ENCODE results near the gene PAGR1.
"Not testable (repeated sequence)": the region's sequence is repeated elsewhere in the genome, so short reads cannot be mapped to it uniquely, and the experiment has no call there.

The PAGR1 gene

DNA sequence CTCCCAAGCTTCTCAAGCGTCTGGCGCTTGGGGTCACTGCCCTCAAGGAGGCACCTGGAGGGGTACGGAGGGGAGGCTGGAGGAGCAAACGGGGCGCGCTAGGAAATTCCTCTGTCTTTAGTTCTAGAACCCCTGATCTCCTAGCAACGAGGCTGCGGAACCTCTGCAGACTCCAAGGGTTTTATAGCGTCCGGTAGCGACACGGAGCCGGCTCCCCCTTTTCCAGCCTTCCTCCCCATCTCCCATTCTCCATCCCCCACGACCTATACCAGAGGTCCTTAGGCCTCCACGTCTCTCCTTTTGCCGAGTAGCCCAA lies 47.7 kb downstream of the PAGR1 start:
- no peaks in the 10 kb centered on the region for H3K9me3 ChIP-seq
- no peaks in the 10 kb centered on the region for H3K27me3 ChIP-seq
- peaks cover 16 to 26% (median 25%) of the 10 kb centered on the region in 3 donors for H3K36me3 ChIP-seq
- no peak for DNase-seq
- peaks cover 0 to 32% (median 23%) of the 10 kb centered on the region in 4 donors for H3K4me1 ChIP-seq
- peak overlapping the region; percentile 74 to 89 for H3K27ac ChIP-seq
- peak overlapping the region; percentile 59 to 68 for H3K4me3 ChIP-seq
- TF ChIP-seq, protein P1, sequence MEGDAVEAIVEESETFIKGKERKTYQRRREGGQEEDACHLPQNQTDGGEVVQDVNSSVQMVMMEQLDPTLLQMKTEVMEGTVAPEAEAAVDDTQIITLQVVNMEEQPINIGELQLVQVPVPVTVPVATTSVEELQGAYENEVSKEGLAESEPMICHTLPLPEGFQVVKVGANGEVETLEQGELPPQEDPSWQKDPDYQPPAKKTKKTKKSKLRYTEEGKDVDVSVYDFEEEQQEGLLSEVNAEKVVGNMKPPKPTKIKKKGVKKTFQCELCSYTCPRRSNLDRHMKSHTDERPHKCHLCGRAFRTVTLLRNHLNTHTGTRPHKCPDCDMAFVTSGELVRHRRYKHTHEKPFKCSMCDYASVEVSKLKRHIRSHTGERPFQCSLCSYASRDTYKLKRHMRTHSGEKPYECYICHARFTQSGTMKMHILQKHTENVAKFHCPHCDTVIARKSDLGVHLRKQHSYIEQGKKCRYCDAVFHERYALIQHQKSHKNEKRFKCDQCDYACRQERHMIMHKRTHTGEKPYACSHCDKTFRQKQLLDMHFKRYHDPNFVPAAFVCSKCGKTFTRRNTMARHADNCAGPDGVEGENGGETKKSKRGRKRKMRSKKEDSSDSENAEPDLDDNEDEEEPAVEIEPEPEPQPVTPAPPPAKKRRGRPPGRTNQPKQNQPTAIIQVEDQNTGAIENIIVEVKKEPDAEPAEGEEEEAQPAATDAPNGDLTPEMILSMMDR (IDR thresholded peaks at IDR 0.05), result no peak
- intact Hi-C loops (cut with DNase I; ENCODE audit: low total_unique reads), result loop anchor here (5.0 kb wide), 2 partner anchors 36 to 144 kb away; no protein-coding TSS in a partner anchor

DNA sequence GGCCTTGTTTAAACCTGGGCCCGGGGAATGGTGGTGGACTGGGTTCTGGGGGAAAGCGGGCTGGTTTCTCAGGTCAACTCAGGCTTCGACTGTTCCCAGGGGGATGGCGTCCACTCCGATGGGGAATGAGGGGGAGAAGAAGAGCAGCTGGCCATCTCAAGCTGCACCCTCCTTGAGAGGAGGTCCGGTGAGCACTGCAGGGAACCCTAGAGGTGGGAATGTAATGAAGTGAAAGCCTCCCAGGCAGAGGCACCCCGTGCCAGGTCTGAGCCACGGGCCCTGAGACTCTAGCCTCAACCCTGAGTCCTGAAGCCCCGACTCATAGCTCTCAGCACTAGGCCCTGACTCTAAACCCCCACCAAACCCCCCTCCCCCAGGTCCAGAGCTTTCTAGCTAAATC lies 48.3 kb downstream of the PAGR1 start:
- Histone ChIP-seq H3K4me3 (no peak overlapping the region), H3K27me3 (no peaks in the 10 kb centered on the region), H3K9me3 (no peaks in the 10 kb centered on the region), H3K27ac (no peak overlapping the region), H3K36me3 (peaks cover 16 to 21% (median 20%) of the 10 kb centered on the region in 3 donors), H3K4me1 (peaks cover 0 to 26% (median 20%) of the 10 kb centered on the region in 4 donors)
- DNase-seq, result no peak
- TF ChIP-seq, protein P1 (IDR thresholded peaks at IDR 0.05), result no peak
- intact Hi-C loops (cut with DNase I; ENCODE audit: low total_unique reads), result loop anchor here (5.0 kb wide), 2 partner anchors 37 to 143 kb away; no protein-coding TSS in a partner anchor

DNA sequence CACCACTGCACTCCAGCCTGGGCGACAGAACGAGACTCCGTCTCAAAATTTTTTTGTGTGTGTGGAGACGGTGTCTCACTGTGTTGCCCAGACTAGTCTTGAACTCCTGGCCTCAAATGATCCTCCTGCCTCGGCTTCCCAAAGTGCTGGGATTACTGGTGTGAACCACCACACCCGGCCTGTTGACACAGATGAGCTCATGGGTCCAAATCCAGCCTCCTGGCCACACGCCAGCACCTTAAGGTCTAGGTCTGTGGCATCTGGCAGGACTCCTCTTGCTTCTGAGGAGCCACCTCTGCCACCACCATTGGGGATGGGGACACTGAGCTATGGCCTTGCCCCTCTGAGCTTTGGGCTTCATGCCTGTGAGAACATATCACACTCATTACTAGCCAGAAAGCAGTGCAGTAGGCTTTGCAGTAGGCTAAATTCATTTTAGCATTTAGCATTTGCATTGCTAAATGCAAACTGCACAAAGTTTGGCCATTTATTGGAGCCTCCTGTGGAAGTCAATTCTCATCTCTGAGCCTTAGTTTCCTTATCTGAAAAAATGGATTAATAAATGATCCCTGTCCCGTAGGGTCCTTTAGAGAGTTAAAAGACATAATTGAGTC lies 52.6 kb downstream of the PAGR1 start:
- no peak overlapping the region for H3K4me3 ChIP-seq
- TF ChIP-seq, protein P1 (IDR thresholded peaks at IDR 0.05), result no peak
- peaks cover 0 to 4% (median 2%) of the 10 kb centered on the region in 4 donors for H3K4me1 ChIP-seq
- H3K9me3 ChIP-seq, result no peaks in the 10 kb centered on the region
- intact Hi-C loops (cut with DNase I; ENCODE audit: low total_unique reads), result no loop called here
- H3K27ac ChIP-seq, result no peak overlapping the region
- H3K27me3 ChIP-seq, result peaks cover 0 to 7% of the 10 kb centered on the region in 2 donors
- no peaks in the 10 kb centered on the region for H3K36me3 ChIP-seq
- no peak for DNase-seq

DNA sequence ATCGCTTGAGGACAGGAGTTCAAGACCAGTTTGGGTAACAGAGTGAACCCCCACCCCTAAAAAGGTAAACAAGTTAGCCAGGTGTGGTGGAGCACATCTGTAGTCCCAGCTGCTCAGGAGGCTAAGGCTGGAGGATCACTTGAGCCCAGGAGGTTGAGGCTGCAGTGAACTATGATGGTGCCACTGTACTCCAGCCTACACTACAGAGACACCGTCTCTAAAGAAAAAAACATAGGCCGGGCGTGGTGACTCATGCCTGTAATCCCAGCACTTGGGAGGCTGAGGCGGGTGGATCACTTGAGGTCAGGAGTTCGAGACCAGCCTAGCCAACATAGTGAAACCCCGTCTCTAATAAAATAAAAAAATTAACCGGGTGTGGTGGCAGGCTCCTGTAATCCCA lies 53.1 kb downstream of the PAGR1 start:
- H3K27me3 ChIP-seq; H3K4me3 ChIP-seq; H3K4me1 ChIP-seq; DNase-seq; H3K9me3 ChIP-seq; H3K27ac ChIP-seq; intact Hi-C loops (cut with DNase I; ENCODE audit: low total_unique reads); H3K36me3 ChIP-seq: not testable (repeated sequence)

All from tibial artery (tissue), 4 donors.